HCT116 (cell line): ENCODE measurements around the gene SIN3A.

Experiments used
- ATF3 ChIP-seq: IDR thresholded peaks from 2 replicates; pipeline ENCODE4 v1.6.1; 2012
- EGR1 ChIP-seq: IDR thresholded peaks from 2 replicates; pipeline ENCODE4 v1.6.1; 2012; ENCODE audit warnings: low read depth
- EZH2 ChIP-seq: fragments of 200-600 bp; sonication (generic); IDR thresholded peaks from 2 replicates; pipeline ENCODE4 v1.6.1; 2017; ENCODE audit warnings: antibody characterized with exemption, mixed run types
- EZH2phosphoT487 ChIP-seq: fragments of 200-600 bp; IDR thresholded peaks from 2 replicates; pipeline ENCODE4 v1.6.1; 2018; ENCODE audit warnings: antibody characterized with exemption, borderline replicate concordance
- POLR2A ChIP-seq: IDR thresholded peaks from 2 replicates; pipeline ENCODE4 v1.7.0; 2011; ENCODE audit warnings: borderline replicate concordance; ENCODE audit not compliant: insufficient read depth, insufficient read length; ENCODE audit errors: extremely low read depth
- TCF7L2 ChIP-seq: IDR thresholded peaks from 2 replicates; pipeline ENCODE4 v1.7.0; 2011; ENCODE audit warnings: borderline replicate concordance, inconsistent platforms; ENCODE audit not compliant: insufficient read depth, insufficient read length; ENCODE audit errors: extremely low read depth
- YY1 ChIP-seq: IDR thresholded peaks from 2 replicates; pipeline ENCODE4 v1.6.1; 2011; ENCODE audit warnings: low read length, low read depth, moderate library complexity, mild to moderate bottlenecking; ENCODE audit not compliant: insufficient replicate concordance; ENCODE audit errors: extremely low read depth

GRCh38 chr15:75347222-75348033, 104.1 kb downstream of the SIN3A start:
- no peak for TF ChIP-seq EZH2phosphoT487
- peak; percentile 48; the same call in 1 of the 2 replicates for TF ChIP-seq EGR1
- peak; percentile 56 for TF ChIP-seq YY1
- TF ChIP-seq EZH2: no peak
- no peak for TF ChIP-seq TCF7L2
- TF ChIP-seq POLR2A: no peak
- TF ChIP-seq ATF3: no peak
